Ishikawa (cell line): ENCODE data around the gene TMEM178B.

Experiments used
- CEBPB ChIP-seq: IDR thresholded peaks from 2 replicates; pipeline ENCODE4 v1.6.1; 2012
- CREB1 ChIP-seq: IDR thresholded peaks from 2 replicates; pipeline ENCODE4 v1.6.1; 2012; ENCODE audit warnings: low read depth
- EP300 ChIP-seq: IDR thresholded peaks from 2 replicates; pipeline ENCODE4 v1.6.1; 2012; ENCODE audit warnings: borderline replicate concordance
- FOXM1 ChIP-seq: IDR thresholded peaks from 2 replicates; pipeline ENCODE4 v1.6.1; 2012; ENCODE audit warnings: low read depth, borderline replicate concordance
- RAD21 ChIP-seq: IDR thresholded peaks from 2 replicates; pipeline ENCODE4 v1.6.1; 2012; ENCODE audit warnings: low read depth
- TAF1 ChIP-seq: IDR thresholded peaks from 2 replicates; pipeline ENCODE4 v1.6.1; 2012; ENCODE audit warnings: low read depth, mild to moderate bottlenecking
- TEAD4 ChIP-seq: IDR thresholded peaks from 2 replicates; pipeline ENCODE4 v1.6.1; 2012
- YY1 ChIP-seq: IDR thresholded peaks from 2 replicates; pipeline ENCODE4 v1.6.1; 2012; ENCODE audit warnings: low read depth
- TF ChIP-seq, protein P1 (sequence below): IDR thresholded peaks from 2 replicates; pipeline ENCODE4 v1.6.1; 2012
- TF ChIP-seq, protein P2 (sequence below): IDR thresholded peaks from 2 replicates; pipeline ENCODE4 v1.6.1; 2012

DNA sequence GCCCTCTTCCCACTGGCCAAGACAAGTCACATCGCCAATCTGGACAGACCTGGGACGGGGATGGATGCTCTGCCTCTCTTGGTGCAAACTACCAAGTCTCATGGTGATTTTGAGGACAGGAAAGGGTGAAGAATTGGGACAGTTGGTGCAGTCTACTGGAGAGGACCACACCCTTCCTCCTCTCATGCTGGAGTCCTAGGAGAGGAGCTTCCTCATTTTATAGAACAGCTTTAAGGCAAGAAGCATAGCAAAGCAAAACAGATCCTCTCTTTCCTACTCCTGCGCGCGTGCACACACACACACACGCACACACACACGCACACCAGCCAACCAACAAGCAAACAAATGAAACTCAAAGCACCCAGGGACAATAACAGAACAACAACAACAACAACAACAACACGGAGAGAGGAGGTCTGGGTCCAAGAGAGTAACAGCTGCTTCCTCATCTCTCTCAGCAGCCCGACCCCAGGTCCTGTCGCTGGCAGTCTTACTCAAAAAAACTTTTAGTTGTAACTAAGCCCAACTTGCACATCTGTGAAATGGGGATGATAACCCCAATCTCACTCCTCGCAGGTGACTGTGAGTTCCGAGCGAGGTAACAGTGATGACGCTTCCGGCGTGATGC is 83.4 kb downstream of the TMEM178B start:
- TF ChIP-seq CREB1 (no peak), FOXM1 (no peak), YY1 (no peak), TAF1 (no peak), RAD21 (no peak), CEBPB (no peak), TEAD4 (no peak), EP300 (no peak)
- TF ChIP-seq, protein P1, sequence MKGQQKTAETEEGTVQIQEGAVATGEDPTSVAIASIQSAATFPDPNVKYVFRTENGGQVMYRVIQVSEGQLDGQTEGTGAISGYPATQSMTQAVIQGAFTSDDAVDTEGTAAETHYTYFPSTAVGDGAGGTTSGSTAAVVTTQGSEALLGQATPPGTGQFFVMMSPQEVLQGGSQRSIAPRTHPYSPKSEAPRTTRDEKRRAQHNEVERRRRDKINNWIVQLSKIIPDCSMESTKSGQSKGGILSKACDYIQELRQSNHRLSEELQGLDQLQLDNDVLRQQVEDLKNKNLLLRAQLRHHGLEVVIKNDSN = no peak
- TF ChIP-seq, protein P2, sequence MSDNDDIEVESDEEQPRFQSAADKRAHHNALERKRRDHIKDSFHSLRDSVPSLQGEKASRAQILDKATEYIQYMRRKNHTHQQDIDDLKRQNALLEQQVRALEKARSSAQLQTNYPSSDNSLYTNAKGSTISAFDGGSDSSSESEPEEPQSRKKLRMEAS = no peak
